Right lobe of liver (tissue), 6 donors: Measurements from ENCODE around the gene NIPAL3. TPM values are rescaled to one million over a fixed set of nuclear protein-coding genes. Genes with fewer than 3 reads are reported as not detected.

Experiments
- ATAC-seq, 4 donors: fragments of 200-7000 bp; cut with Tn5 transposase; one replicate each; pipeline ENCODE4 v1.9.1; 2020; ENCODE audit warnings: mild to moderate bottlenecking in 4 of 4, moderate library complexity in 4 of 4
- DNase-seq, 3 donors: peaks; one replicate each; pipeline ENCODE4 v3.0.0-alpha.2; 2020
- H3K27ac ChIP-seq, 3 donors: fragments of 200-600 bp; one replicate each; pipeline ENCODE4 v1.8.0; 2022
- H3K27me3 ChIP-seq, 2 donors: fragments of 200-600 bp; one replicate each; pipeline ENCODE4 v1.8.0; 2022
- H3K36me3 ChIP-seq, 4 donors: fragments of 200-600 bp; sonication (generic) in 1 of 4; one replicate each; pipeline versions ENCODE4 v1.5.1 to v1.8.0; 2017 to 2022; ENCODE audit warnings: control low read depth in 1 of 4
- H3K4me1 ChIP-seq, 4 donors: fragments of 200-600 bp; sonication (generic) in 1 of 4; one replicate each; pipeline versions ENCODE4 v1.5.1 to v1.8.0; 2017 to 2022; ENCODE audit warnings: control low read depth in 1 of 4
- H3K4me3 ChIP-seq, 3 donors: fragments of 200-600 bp; one replicate each; pipeline ENCODE4 v1.8.0; 2022
- H3K9me3 ChIP-seq, 4 donors: fragments of 200-600 bp; sonication (generic) in 1 of 4; one replicate each; pipeline versions ENCODE4 v1.5.1 to v1.8.0; 2017 to 2022; ENCODE audit warnings: control low read depth in 1 of 4
- CTCF ChIP-seq, 4 donors: fragments of 200-600 bp in 3 of 4; fragments of 450-650 bp in 1 of 4; IDR thresholded peaks; one replicate each; pipeline versions ENCODE4 v1.5.1 to v1.8.0; 2016 to 2022; ENCODE audit warnings: antibody characterized with exemption in 4 of 4, mild to moderate bottlenecking in 2 of 4
- POLR2A ChIP-seq: fragments of 450-650 bp; IDR thresholded peaks from one replicate; pipeline ENCODE4 v1.6.1; 2017; ENCODE audit warnings: antibody characterized with exemption, mild to moderate bottlenecking
- WGBS: methylation state at CpG from one replicate; pipeline ENCODE4 v1.1.6; 2018; ENCODE audit warnings: low coverage, low lambda C conversion rate; ENCODE audit not compliant: insufficient coverage; ENCODE audit errors: missing lambda C conversion rate; 5-methylcytosine and 5-hydroxymethylcytosine counted together
- intact Hi-C, 2 donors: fragments of 100-400 bp; cut with DNase I; formaldehyde crosslinking; loops; one replicate each; pipeline versions ENCODE4 v1.11.2 to v1.14.1; 2022
- total RNA-seq, 6 experiments: library from RNA; depleted of rRNA in 2 of 6; stranded (reverse); fragments of >200 nt in 2 of 6; fragmentation: NEBNext Ultra II Directional in 3 of 6; extraction: Animal tissue kit (Norgen Biotek cat#: 25700) in 3 of 6; gene quantifications; one replicate each; pipeline versions ENCODE4 v1.1.0 to v1.2.4, GENCODE V29; 2016 to 2023
- donor health status: DM: no; HTN: yes; CAD: no.
- donor health status: DM: no; HTN: no; CAD: no.
- donor health status: DM: no; HTN: no; CAD: no.
- donor health status: DM: no; HTN: yes; CAD: no.
- donor health status: DM: no; HTN: yes; CAD: no.

NIPAL3 gene
- total RNA-seq, 6 experiments from 2014 or later = 3.4 to 9.2 (median 6.0) TPM

- no peak for DNase-seq
- WGBS = 81% methylated on average over 9 of the region's 9 CpGs
- intact Hi-C loops = no loop called here
- Histone ChIP-seq H3K27ac (no peak overlapping the region), H3K9me3 (no peaks in the 10 kb centered on the region), H3K36me3 (no peaks in the 10 kb centered on the region), H3K4me3 (no peak overlapping the region), H3K27me3 (no peaks in the 10 kb centered on the region), H3K4me1 (no peaks in the 10 kb centered on the region)
- TF ChIP-seq POLR2A (no peak), CTCF (IDR thresholded peaks at IDR 0.05) (no peak)
- ATAC-seq = no peak
Measured at GRCh38 chr1:24437631-24438396, 22.2 kb downstream of the NIPAL3 start.

GRCh38 chr1:24438423-24438901 is 22.9 kb downstream of the NIPAL3 start:
- DNase-seq (no peak), ATAC-seq (peak in 1 of 4 donors; percentile 24)
- Histone ChIP-seq H3K4me1 (no peaks in the 10 kb centered on the region), H3K27me3 (no peaks in the 10 kb centered on the region), H3K27ac (no peak overlapping the region), H3K4me3 (no peak overlapping the region), H3K9me3 (no peaks in the 10 kb centered on the region), H3K36me3 (no peaks in the 10 kb centered on the region)
- no peak for TF ChIP-seq CTCF (IDR thresholded peaks at IDR 0.05)
- no peak for TF ChIP-seq POLR2A
- intact Hi-C loops = no loop called here
- WGBS = 68% methylated on average over 3 of the region's 9 CpGs

- no peak overlapping the region for H3K27ac ChIP-seq
- intact Hi-C loops = no loop called here
- no peak for ATAC-seq
- H3K4me1 ChIP-seq = no peaks in the 10 kb centered on the region
- H3K4me3 ChIP-seq = no peak overlapping the region
- DNase-seq = no peak
- no peaks in the 10 kb centered on the region for H3K27me3 ChIP-seq
- WGBS = 100% methylated on average over 1 of the region's 2 CpGs
- TF ChIP-seq CTCF (IDR thresholded peaks at IDR 0.05) = no peak
- no peaks in the 10 kb centered on the region for H3K9me3 ChIP-seq
- H3K36me3 ChIP-seq = no peaks in the 10 kb centered on the region
Measured at GRCh38 chr1:24440436-24440835, 24.8 kb downstream of the NIPAL3 start.

GRCh38 chr1:24441480-24441879 is 25.9 kb downstream of the NIPAL3 start:
- WGBS = 94% methylated on average over 2 of the region's 7 CpGs
- no peak for DNase-seq
- Histone ChIP-seq H3K27me3 (no peaks in the 10 kb centered on the region), H3K4me3 (no peak overlapping the region), H3K9me3 (no peaks in the 10 kb centered on the region), H3K27ac (no peak overlapping the region), H3K36me3 (no peaks in the 10 kb centered on the region), H3K4me1 (no peaks in the 10 kb centered on the region)
- no peak for TF ChIP-seq CTCF (IDR thresholded peaks at IDR 0.05)
- ATAC-seq = no peak
- intact Hi-C loops = no loop called here
